GM21515 (cell line): ENCODE measurements around the gene PKIG.

Experiments
- ATAC-seq: cut with Tn5 transposase; IDR thresholded peaks from one replicate; pipeline ENCODE4 v1.9.1; 2021; ENCODE audit not compliant: unreplicated experiment

PKIG gene

GRCh38 chr20:44637042-44637441, 54.7 kb downstream of the PKIG start:
- ATAC-seq, result no peak

GRCh38 chr20:44637522-44638372, 55.4 kb downstream of the PKIG start:
- ATAC-seq, result no peak

GRCh38 chr20:44640522-44640921, 58.1 kb downstream of the PKIG start:
- no peak for ATAC-seq

- no peak for ATAC-seq
These were observed 58.9 kb downstream of the PKIG start for GRCh38 chr20:44641325-44641724.

GRCh38 chr20:44642203-44643153, 60.1 kb downstream of the PKIG start:
- peak; percentile 30 for ATAC-seq

GRCh38 chr20:44643154-44643519, 60.8 kb downstream of the PKIG start:
- ATAC-seq, result no peak

- ATAC-seq, result no peak
These were observed 61.3 kb downstream of the PKIG start for GRCh38 chr20:44643596-44644229.

GRCh38 chr20:44644230-44644617, 61.8 kb downstream of the PKIG start:
- no peak for ATAC-seq

- ATAC-seq, result no peak
These were observed 62.3 kb downstream of the PKIG start for GRCh38 chr20:44644667-44645131.

GRCh38 chr20:44646023-44646640, 63.8 kb downstream of the PKIG start:
- peak; percentile 21 for ATAC-seq

GRCh38 chr20:44646641-44647274, 64.4 kb downstream of the PKIG start:
- ATAC-seq, result peak; percentile 43

GRCh38 chr20:44648068-44648467, 65.7 kb downstream of the PKIG start:
- no peak for ATAC-seq

GRCh38 chr20:44648579-44648978, 66.2 kb downstream of the PKIG start:
- no peak for ATAC-seq

GRCh38 chr20:44649126-44649525, 66.7 kb downstream of the PKIG start:
- no peak for ATAC-seq

- no peak for ATAC-seq
These were observed 67.6 kb downstream of the PKIG start for GRCh38 chr20:44649976-44650375.

- ATAC-seq, result no peak
These were observed 68.5 kb downstream of the PKIG start for GRCh38 chr20:44650771-44651433.

- no peak for ATAC-seq
These were observed 69.0 kb downstream of the PKIG start for GRCh38 chr20:44651434-44651683.

- no peak for ATAC-seq
These were observed 69.5 kb downstream of the PKIG start, which contains the start of gene ADA for GRCh38 chr20:44651684-44652423. Gene ADA (minus strand): TSS chr20:44651699. CDS start chr20:44651607, 92 bp downstream.

- no peak for ATAC-seq
These were observed 71.2 kb downstream of the PKIG start for GRCh38 chr20:44653546-44653945.
